A549 treated with dexamethasone at 1 μM for 4 hours (cell line): ENCODE data around the gene PDHA1. TPM values are rescaled to one million over a fixed set of nuclear protein-coding genes. Genes with fewer than 3 reads are reported as not detected.

Experiments
- total RNA-seq: library from RNA; stranded (reverse); fragments of 200-300 nt; extraction: Qiagen RNA extraction; gene quantifications from 5 replicates; pipeline ENCODE4 v1.2.3, GENCODE V29; 2022

Gene PDHA1
- total RNA-seq = 260 to 325 TPM (median 322 TPM) in 5 replicates

GRCh38 chrX:19343535-19344408, at the start of gene PDHA1:
TSS of gene PDHA1 (plus strand) at chrX:19343927. CDS start at chrX:19344038, 111 bp downstream.

Other genes starting within 250 kb of the PDHA1 start
- 8.7 to 14.3 TPM (median 12.7 TPM) in 5 replicates for gene ADGRG2, start 221.5 kb upstream of the PDHA1 start, total RNA-seq
- gene MAP3K15, start 171.6 kb downstream of the PDHA1 start, total RNA-seq = 1.6 to 2.2 TPM (median 1.9 TPM) in 5 replicates